Right hindlimb (tissue), 1 donor: ENCODE measurements around the gene STK11.
"Not testable (repeated sequence)": the region's sequence is repeated elsewhere in the genome, so short reads cannot be mapped to it uniquely, and the experiment has no call there.

Source experiments
- DNase-seq: peaks from one replicate; pipeline ENCODE4 v3.0.0-alpha.2; 2018

STK11 gene

DNA sequence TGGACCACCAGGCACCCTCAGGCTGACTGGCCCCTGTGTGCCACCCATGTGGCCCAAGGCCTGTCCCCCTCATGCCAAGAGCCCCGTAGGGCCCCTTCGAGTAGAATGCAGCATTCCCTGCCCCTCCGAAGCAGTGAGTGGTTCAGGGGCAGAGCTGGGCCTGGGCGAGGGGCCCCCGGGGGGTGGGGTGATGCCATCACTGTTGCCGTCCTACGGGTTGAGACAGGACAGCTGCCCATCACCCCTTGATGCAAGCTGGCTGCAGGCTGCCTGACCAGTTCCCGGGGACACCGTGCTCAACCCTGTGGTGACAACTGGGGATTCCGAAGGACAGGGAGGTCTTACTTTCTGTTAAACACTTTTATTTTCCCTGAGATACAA is 36.2 kb upstream of the STK11 start:
- DNase-seq = peak; percentile 28

DNA sequence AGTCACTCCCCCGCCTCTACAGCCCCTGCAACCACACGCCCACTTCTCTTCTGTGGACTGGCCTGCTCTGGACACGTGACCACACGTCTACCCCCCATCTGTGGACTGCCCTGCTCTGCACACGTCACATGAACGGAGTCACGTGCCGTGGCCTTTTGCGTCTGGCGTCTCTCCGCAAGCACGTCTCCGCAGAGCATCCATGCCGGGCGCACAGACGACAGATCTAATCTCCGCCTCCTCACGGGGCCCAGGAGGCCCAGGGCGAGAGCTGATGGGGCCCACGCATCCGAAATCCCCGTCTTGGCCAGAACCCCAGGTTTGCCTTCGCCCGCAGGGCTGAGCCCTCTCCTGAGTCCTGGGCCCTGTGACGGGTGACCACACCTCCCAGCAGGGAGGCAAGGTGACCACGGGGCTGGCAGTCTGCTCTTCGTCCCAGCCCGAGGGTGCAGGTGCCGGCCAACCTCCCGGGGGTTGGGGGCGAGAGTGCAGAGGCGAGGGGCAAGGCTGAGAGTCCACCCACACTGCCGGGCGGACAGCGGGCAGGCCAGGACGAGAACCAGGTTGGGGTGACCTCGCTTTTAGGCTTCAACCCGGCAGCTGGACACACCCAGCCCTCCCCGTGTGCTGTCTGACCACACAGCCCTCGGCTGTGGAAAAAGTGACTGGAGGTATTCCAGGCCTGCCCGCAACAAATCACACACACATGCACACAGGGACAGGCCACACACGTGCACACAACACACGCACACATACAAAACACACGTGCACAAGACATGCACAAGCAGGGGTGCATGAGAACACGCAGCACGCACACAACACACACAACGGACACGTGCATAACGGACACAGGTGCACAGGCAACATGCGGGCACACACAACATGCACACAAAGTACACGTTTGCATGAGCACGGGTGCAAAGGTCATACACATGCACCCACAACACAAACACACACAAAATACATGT is 35.4 kb upstream of the STK11 start:
- peak; percentile 45 for DNase-seq

DNA sequence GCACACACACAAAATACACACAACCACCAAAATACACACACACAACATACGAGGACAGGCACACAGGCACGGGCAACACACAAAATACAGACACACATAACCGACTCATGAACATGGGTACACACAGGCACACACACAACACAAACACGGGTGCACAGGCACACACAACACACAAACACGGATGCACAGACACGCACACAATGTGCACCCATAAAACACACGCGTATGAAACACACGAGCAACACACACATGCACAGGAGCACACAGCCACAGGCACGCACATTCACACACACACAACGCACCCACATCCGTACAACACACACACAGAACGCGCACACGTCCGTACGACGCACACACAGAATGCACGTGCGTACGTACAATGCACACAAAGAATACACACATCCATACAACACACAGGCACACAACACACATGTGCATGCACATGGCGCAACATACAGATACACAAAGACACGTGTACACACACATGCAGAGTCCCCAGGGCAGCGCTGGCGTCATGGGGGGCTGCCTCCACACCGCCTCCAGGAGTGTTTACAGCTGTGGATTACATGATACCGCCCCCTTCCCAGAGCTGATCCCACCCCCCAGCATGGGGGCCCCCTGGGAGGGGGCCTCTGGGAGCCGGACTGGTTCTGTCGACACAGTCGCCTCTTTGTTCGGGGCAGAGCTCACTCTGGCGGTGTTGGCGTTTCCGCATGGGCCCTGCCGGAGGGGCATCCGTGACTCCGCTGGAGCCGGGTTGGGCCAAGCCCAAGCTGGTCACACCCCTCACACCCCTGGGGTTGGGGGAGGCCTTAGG is 34.4 kb upstream of the STK11 start:
- peak; percentile 64 for DNase-seq

DNA sequence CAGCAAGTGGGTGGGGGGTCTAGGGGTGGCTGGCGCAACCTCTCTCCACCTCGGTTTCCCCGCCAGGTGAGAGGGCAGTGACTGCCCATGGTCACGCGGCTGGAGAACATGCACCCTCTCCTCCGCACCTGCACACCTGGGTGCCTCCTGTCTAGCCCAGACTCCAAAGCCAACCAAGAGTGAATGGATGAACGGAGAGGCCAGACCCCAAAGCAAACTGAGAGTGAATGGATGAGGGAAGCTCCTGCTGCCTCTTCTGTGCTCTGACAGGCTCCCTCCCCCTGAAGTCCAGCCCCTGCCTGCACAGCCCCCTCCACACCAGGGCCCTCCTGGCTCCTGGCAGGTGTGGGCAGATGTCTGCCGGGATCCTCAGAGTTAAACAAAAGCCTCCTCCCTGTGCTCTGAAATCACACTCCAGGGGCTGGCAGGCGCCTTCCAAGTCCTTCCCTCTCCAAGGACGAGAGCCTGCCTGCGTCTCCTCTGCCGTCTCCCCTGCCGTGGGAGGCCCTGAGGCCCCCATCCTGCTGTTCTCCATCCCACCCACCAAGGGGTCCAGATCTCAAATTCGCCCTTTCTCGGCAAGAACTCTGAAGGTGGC is 33.7 kb upstream of the STK11 start:
- peak; percentile 29 for DNase-seq

DNA sequence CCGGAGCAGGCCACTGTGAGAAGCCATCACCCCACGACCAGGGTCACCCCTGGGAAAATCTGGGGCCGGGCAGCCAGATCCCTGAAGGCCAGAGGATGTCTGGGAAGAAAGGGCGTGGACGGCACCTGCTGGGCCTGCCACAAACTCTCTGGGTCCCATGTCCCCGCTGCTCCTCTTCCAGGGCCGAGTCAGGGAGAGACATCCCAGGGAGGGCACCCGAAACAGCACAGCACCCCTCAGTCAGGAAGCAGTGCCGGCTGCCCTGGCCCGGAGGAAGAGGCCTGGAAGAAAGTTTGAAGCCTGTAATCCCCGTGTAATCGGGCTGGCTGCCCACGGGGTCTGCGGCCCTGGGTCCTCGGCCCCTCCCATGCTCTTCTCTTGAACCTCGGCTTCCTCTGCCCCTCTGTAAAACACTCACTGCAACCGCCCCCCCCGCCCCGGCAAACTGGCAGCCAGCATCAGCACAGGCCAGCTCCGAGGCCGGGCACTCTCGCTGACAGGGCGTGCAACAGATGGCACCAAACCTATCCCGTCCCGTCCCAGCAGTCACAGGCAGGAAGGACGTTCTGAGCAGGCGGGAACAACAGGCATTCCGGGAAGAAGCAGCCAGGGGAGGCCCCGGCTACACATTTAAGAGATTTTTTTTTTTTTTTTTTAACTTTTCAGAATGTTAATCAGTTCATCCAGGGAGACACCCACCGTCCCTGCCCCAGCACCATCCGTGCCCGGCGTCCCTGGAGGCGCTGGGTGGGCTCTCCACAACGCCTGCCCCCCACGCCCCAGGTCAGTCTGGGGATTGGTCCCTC is 33.0 kb upstream of the STK11 start:
- DNase-seq = peak; percentile 81

DNA sequence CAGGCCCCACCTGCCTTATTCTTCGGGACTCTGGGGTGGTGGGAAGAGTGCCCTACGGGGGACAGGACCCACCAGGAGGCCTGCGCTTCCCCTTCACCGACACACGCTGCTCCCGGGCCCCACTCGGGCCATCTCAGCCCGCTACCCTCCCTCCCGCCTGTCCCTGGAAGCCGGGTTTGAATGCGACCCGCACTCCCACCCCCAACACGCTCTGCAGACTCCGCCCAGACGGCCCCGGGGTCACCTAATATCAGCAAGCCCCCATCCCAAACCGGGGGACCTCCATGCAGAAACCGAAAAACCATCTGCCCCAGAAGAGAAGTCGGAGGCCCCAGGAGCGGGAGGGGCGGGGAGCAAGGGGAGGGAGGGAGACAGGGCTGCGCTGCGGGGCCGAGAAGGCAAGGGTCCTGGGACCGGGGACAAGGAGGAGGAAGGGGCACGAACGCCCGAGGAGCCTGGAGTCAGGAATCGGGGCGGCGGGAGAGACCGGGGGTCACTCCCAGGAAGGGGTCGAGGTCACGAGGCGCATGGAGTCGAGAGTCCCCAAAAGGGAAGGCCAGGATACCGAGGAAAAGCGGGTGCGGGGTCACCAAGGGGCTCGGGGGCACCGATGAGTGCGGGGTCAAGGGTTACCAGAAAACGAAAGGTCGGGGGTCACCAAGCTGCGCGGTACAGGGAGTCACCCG is 32.3 kb upstream of the STK11 start:
- DNase-seq = peak; percentile 48

DNA sequence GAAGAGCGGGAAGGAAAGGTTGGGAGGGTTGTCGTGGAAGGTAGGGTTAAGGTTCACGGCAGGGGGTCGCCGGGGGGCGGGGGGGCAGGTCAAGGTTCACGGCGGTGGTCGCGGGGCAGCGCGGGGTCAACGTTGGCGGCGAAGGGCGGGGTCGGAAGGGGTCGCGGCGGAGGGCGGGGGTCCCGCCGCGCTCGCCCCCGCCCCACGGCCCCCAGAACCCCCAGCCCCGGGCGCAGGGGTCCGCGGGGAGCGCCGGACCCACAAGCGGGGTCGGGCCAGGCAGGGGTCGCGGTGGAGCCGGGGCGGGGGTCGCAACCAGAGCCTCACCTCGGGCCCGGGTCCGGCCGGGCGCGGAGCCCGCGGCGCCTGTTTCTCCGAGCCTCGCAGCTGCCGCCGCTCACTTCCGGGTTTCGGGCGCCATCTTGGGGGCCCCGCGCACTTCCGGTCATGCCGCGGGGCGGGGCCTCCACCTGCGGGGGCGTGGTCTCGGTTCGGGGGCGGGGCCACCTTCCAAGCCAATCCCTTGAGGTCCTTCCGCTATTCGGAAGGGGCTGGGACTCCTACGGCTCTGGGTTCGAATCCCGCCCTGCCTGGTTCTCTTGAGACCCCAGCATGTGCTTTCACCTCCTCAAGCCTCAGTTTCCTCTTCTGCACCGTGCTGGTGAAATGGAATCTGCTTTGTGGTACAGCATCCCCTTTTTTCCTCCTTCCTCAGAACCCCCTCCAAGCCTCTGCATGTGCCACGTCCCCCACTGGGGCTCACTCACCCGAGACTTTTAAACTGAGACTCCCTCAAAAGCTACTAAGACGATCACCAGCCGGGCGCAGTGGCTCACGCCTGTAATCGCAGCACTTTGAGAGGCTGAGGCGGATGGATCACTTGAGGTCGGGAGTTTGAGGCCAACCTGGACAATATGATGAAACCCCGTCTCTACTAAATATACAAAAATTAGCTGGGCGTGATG is 31.5 kb upstream of the STK11 start, which contains the start of gene SBNO2:
TSS of gene SBNO2 (minus strand) at position 424 of the 965 bp plus-strand sequence. CDS start 19,992 bp downstream, outside the sequence.
- peak; percentile 89 for DNase-seq

DNA sequence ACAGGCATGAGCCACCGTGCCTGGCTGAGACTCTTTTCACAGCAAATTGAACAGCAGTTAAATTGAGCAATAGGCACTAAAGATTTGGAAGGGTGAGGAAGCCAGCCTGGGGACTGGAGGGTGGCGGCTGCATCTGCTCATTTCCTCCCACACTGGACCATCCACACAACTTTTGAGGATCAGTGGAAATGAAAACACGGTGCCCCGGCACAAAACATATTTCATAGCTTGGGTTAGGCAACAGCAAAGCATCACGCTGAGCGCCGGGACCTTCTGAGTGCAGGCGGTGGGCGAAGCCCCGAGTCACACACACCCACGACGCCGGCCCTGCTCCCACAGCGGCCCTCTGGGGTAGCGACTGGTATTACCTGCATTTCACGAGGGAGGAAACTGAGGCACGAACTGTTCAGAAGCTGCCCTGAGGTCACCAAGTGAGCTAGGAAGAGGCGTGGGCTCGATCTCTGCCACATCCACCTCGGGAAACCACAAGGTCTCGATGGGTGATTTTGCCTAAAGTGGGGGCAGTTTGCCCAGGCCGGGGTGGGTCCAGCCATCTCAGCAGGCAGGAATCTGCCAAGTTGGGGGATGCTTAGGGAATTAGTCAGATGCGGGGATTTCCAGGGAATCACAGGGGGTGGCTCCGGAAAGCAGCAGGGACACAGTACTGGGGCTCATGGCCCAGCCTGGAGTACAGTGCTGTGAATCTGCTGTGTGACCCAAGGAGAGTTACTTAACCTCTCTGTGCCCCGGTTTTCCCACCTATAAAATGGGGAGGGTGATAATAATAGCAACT is 28.1 kb upstream of the STK11 start:
- peak; percentile 19 for DNase-seq

DNA sequence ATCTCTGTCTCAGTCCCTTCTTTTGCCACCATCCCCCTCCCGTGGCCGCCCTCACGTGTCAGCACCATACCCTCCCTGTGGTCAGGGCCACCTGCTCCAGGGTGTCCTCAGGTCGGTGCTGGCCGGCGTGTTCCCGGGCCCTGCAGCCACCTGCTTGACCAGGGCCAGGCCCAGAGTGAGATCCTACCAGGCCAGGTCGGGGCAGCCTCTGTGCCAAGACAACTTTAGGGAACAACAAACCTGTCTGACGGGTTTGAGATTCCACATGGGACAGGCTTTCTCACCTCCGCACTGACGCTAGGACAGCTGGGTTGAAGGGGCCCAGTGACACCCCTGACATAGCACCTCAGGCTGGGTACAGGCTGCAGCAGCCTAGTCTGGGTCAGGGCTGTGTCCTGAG is 24.0 kb upstream of the STK11 start:
- DNase-seq = no peak

DNA sequence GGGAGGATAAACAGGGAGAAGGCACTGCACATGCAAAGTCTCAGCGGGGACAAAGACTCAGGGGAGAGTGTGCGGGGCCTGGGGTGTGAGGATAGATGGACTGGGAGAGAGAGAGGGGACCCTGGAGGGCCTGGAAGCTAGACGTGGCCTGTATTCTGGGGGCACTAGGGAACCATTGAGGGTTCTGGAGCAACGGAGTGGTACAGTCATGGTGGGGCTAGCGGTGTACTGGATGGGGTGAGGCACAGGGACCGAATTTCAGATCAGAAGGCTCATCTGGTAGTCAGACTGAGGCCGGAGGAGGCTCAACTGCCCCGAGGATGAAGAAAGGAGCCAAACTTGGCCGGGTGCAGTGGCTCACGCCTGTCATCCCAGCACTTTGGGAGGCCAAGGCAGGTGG is 23.5 kb upstream of the STK11 start:
- DNase-seq = no peak

DNA sequence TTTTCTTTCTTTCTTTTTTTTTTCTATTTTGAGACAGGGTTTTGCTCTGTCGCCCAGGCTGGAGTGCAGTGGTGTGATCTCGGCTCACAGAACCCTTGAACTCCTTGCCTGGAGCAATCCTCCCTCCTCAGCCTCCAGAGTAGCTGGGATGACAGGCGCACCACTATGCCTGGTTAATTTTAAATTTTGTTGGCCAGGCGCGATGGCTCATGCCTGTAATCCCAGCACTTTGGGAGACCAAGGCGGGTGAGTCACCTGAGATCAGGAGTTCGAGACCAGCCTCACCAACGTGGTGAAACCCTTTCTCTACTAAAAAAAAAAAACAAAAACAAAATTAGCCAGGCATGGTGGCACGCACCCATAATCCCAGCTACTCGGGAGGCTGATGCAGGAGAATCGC is 22.9 kb upstream of the STK11 start:
- no peak for DNase-seq

DNA sequence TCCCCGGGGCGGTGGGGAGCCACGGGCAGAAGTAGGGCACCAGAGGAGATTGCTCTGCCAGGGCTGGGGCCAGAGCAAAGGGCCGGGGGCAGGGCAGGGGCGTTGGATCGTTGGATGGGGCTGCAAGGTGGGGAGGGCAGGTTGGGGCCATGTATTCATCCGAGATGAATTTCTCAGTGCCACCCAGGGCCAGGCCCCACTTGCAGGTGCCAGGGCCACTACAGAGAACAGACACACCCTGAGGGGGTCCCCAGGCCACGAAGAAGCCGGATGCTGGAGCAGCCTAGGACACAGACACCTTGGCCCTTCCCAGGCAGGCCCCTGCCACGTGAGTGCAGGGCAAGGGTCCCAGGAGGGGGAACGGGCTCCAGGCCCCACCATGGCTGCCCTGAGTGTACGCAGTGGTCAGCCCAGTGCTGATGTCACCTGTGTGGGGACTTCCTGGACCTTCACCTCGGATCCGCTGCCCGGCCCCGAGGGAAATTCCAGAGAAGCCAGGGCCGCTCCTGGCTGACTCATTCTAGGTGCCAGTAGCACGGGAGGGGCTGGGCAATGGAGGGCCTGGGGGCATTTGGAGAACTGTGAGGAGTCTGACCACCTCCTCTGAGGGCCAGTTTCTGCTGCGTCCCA is 21.9 kb upstream of the STK11 start:
- DNase-seq = no peak

DNA sequence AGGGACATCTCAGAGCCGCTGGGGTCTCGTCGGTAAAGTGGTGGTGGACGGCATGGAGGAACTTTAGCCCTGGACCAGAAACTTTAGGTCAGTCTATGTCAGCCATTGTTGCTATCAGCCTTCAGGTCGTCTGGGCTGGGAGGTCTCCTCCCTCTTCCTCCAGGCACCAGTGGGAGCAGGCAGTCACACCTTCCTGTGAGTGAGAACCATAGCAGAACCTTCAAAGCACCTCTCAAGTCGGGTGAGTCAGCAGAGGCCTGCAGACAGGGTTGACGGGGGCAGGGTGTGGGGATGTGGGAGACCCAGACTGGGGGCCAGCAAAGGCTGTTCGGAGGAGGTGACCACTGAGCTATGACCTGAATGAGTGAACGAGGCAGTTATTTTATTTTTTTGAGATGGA is 16.2 kb upstream of the STK11 start:
- DNase-seq = no peak

DNA sequence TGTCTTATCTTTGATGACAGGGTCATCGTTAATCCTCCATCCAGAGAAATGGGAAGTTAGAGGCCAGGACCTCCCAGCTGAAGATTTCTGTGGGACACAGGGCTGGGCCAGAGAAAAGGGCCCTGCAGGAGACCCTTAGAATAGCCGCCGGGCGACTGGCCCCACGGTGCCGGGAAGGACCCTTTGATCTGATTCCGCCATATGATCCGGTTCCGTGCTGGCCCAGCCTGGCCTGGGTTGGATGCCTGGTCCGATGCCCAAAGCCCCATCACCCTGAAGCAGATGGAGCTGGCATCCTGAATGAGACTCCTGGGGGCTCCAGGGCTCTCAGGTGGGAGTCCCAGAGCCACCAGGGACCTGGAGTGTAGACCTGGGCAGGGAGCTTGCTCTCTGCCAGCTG is 6.0 kb upstream of the STK11 start:
- DNase-seq = no peak

DNA sequence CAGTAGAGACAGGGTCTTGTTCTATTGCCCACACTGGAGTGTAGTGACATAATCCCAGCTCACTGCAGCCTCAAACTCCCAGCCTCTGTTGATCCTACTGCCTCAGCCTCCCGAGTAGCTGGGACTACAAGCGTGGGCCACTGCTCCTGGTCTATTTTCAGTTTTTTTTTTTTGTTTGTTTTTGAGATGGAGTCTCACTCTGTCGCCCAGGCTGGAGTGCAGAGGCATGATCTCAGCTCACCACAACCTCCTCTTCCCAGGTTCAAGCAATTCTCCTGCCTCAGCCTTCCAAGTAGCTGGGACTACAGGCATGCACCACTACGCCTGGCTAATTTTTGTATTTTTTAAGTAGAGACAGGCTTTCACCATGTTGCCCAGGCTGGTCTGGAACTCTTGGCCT is 5.0 kb upstream of the STK11 start:
- not testable (repeated sequence) for DNase-seq

DNA sequence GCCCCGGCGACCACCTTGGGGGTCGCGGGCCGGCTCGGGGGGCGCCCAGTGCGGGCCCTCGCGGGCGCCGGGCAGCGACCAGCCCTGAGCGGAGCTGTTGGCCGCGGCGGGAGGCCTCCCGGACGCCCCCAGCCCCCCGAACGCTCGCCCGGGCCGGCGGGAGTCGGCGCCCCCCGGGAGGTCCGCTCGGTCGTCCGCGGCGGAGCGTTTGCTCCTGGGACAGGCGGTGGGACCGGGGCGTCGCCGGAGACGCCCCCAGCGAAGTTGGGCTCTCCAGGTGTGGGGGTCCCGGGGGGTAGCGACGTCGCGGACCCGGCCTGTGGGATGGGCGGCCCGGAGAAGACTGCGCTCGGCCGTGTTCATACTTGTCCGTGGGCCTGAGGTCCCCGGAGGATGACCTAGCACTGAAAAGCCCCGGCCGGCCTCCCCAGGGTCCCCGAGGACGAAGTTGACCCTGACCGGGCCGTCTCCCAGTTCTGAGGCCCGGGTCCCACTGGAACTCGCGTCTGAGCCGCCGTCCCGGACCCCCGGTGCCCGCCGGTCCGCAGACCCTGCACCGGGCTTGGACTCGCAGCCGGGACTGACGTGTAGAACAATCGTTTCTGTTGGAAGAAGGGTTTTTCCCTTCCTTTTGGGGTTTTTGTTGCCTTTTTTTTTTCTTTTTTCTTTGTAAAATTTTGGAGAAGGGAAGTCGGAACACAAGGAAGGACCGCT is 729 bp downstream of the STK11 start:
- peak; percentile 25 for DNase-seq

DNA sequence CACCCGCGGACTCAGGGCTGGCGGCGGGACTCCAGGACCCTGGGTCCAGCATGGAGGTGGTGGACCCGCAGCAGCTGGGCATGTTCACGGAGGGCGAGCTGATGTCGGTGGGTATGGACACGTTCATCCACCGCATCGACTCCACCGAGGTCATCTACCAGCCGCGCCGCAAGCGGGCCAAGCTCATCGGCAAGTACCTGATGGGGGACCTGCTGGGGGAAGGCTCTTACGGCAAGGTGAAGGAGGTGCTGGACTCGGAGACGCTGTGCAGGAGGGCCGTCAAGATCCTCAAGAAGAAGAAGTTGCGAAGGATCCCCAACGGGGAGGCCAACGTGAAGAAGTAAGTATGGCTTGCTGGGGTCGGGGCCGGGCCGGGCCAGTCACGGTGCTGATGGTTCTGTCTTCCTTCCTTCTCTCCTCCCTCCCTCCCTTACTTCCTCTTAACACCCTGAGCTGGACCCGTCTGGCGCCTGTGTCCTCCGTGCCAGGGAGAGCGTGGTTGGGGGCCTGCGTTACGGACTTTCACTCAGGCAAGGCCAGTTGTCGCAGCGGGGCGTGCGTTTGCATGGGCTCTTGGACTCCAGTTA is 1.4 kb downstream of the STK11 start:
- no peak for DNase-seq

DNA sequence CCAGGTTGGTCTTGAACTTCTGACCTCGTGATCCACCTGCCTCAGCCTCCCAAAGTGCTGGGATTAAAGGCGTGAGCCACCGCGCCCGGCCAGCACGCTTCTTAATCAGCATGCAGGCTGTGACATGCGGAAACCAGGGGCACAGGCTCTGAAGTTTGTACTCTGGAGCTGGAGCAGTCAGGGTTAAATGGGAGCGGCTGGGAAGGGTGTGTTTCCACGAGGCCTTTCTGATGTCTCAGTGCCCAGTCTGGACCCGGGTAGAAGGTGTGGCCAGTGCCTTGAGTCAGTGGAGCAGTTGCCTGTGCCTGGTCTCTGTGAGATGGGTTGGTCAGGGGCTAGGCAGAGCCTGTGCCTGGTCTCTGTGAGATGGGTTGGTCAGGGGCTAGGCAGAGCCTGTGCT is 3.3 kb downstream of the STK11 start:
- not testable (repeated sequence) for DNase-seq
